ENCODE measurements around the gene RAPGEF4. TPM values are rescaled to one million over a fixed set of nuclear protein-coding genes. Genes with fewer than 3 reads are reported as not detected.
A peak's percentile ranks its signal among the peaks of the same experiment; 100 is the strongest.

RAPGEF4 gene
- polyA plus RNA-seq (2011; rRNA removed) (0.63 and 1.3 TPM in 2 replicates), polyA minus RNA-seq (2011; rRNA and poly(A)+ RNA removed) (1.5 and 4.7 TPM in 2 replicates)

DNA sequence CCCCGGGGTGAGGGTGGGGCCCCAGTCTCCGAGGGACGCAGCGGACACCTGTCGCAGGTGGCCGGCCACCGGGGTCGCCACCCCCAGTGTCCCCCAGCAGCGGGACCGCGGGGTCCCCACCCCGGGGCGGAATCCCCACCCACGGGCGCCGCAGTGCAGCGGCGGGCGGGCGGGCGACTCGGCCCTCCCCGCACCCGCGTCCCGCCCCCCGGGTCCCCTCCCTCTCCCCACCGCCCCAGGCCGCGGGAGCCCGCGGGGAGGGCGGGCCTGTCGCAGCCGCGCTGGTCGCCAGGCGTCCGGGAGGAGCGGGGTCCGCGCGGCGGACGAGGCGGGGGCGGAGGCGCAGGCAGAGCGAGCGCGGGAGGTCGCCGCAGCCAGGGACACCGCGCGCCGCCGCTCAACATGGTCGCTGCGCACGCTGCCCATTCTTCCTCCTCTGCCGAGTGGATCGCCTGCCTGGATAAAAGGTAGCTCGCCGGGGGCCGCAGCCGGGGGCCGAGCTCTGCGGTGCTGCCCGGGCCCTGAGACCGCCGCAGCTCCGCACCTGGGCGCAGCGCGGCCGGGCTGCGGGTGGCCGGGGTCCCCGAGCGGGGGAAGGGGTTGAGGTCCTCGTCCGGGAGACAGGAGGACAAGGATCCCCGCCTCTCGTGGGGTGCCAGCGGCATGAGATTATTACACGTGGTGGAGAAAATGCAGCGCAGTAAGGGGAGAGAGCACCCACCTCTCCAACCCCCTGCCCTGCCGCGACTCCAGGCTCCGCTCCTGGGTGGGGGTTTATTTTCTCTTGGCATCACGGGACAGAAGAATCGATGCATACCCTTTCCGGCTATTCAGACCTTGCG is at the start of gene RAPGEF4:
Gene RAPGEF4, plus strand, starts transcription at position 264 of the 842 bp plus-strand sequence. Its CDS starts 139 bp downstream, at position 403.
- no peak within 1 kb of the TSS for H3K27ac ChIP-seq (ENCODE audit: low read depth, low read length)
- CTCF ChIA-PET = interaction anchor here (0.6 to 1.9 kb wide), 2 partner anchors 71 to 1137 kb away, joined by 3 to 8 read pairs; no protein-coding TSS in a partner anchor

GRCh38 chr2:172693037-172693436 is 42.6 kb upstream of the RAPGEF4 start:
- Histone ChIP-seq H3K4me3 (ENCODE audit: low read depth, low read length) (no peak overlapping the region), H3K27ac (ENCODE audit: low read depth, low read length) (peak overlapping the region; percentile 3), H3K27me3 (ENCODE audit: control insufficient read depth, insufficient read depth, low read length) (no peaks in the 10 kb centered on the region), H3K9me3 (ENCODE audit: control insufficient read depth, insufficient read depth, low read length) (no peaks in the 10 kb centered on the region)
- TF ChIP-seq CTCF (IDR thresholded peaks at IDR 0.05; ENCODE audit: low read depth, low read length) = no peak
- peak; percentile 92 for DNase-seq (ENCODE audit: low read depth, low spot score)
- CTCF ChIA-PET = interaction anchor here (0.7 to 1.6 kb wide), 3 partner anchors 11 to 99 kb away, joined by 3 to 7 read pairs (median 3); no protein-coding TSS in a partner anchor
- POLR2A ChIA-PET = interaction anchor here (1.4 kb wide), 1 partner anchor 22 kb away, joined by 3 read pairs; no protein-coding TSS in a partner anchor

More for the DNA sequence above, at the start of gene RAPGEF4:
- POLR2A ChIA-PET = no interaction called here
- no peak for DNase-seq (ENCODE audit: low read depth, low spot score)
- H3K9me3 ChIP-seq (ENCODE audit: control insufficient read depth, insufficient read depth, low read length) = no peaks in the 10 kb centered on the region
- TF ChIP-seq CTCF (IDR thresholded peaks at IDR 0.05; ENCODE audit: low read depth, low read length) = no peak
- peaks cover 26% of the 10 kb centered on the region for H3K27me3 ChIP-seq (ENCODE audit: control insufficient read depth, insufficient read depth, low read length)
- H3K4me3 ChIP-seq (ENCODE audit: low read depth, low read length) = peak within 1 kb of the TSS; percentile 54

DNA sequence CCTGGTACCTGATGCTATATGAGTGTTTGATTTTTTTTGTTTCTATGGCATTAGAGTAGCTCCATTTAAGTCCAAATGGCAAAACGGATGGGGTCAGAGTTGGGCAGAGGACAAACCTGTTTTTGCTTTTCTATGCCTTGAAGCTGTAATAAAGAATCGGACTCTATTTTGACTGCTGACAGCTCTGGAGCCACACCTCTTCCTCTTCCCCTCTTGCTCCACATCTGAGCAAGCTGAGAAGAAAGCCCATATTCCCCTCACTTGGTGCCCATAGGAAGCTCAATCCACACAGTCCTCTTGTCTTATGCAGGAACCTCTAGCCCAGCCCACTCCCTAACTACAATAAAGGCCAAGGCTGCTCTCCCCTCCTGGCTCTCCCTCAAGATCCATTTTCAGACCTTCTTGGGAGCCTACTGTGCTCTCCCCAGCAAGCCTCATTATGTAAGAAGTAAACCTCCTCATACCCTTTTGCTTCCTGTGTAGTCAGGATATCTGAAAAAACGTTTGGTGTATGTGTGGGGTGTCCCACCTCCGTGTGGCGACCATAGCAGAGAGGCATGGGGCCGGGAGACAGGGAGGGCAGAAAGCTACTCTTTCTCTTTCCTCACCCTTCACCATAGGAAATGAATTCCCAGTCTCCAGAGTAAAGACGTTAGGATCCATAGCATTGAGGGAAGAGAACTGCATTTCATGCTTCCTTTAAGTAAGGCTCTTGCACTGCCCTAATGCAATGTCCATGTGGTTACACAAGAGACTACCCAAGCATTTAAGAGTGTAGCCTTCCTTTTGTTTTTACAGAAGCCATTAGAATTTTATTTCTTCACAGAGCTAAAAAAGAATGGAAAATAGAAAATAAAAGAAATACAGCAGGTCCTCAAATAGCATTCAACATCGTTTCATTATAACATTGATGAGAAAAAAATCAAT is 41.9 kb upstream of the RAPGEF4 start:
- no peak for TF ChIP-seq CTCF (IDR thresholded peaks at IDR 0.05; ENCODE audit: low read depth, low read length)
- H3K9me3 ChIP-seq (ENCODE audit: control insufficient read depth, insufficient read depth, low read length) = no peaks in the 10 kb centered on the region
- H3K27me3 ChIP-seq (ENCODE audit: control insufficient read depth, insufficient read depth, low read length) = no peaks in the 10 kb centered on the region
- DNase-seq (ENCODE audit: low read depth, low spot score) = no peak
- H3K4me3 ChIP-seq (ENCODE audit: low read depth, low read length) = no peak overlapping the region
- CTCF ChIA-PET = interaction anchor here (0.7 to 1.6 kb wide), 3 partner anchors 10 to 114 kb away, joined by 3 to 7 read pairs (median 3); no protein-coding TSS in a partner anchor
- peak overlapping the region; percentile 3 for H3K27ac ChIP-seq (ENCODE audit: low read depth, low read length)
- POLR2A ChIA-PET = interaction anchor here (1.4 kb wide), 1 partner anchor 23 kb away, joined by 3 read pairs; no protein-coding TSS in a partner anchor

- TF ChIP-seq CTCF (IDR thresholded peaks at IDR 0.05; ENCODE audit: low read depth, low read length) = no peak
- Histone ChIP-seq H3K27me3 (ENCODE audit: control insufficient read depth, insufficient read depth, low read length) (no peaks in the 10 kb centered on the region), H3K9me3 (ENCODE audit: control insufficient read depth, insufficient read depth, low read length) (no peaks in the 10 kb centered on the region; the same call in 1 of the 2 replicates), H3K4me3 (ENCODE audit: low read depth, low read length) (no peak overlapping the region), H3K27ac (ENCODE audit: low read depth, low read length) (no peak overlapping the region)
- POLR2A ChIA-PET = no interaction called here
- DNase-seq (ENCODE audit: low read depth, low spot score) = no peak
- CTCF ChIA-PET = interaction anchor here (0.8 kb wide), 1 partner anchor 29 kb away, joined by 3 read pairs; no protein-coding TSS in a partner anchor
Measured at GRCh38 chr2:172697296-172697695, 38.3 kb upstream of the RAPGEF4 start.
